ENCODE data around the gene PRPF6.
A peak's percentile ranks its signal among the peaks of the same experiment; 100 is the strongest.
"Not testable (repeated sequence)": the region's sequence is repeated elsewhere in the genome, so short reads cannot be mapped to it uniquely, and the experiment has no call there.

Gene PRPF6

GRCh38 chr20:63974402-63975200, 6.3 kb upstream of the PRPF6 start:
- no peak for DNase-seq

- not testable (repeated sequence) for DNase-seq
Observed at GRCh38 chr20:63976511-63976910, 4.4 kb upstream of the PRPF6 start.

GRCh38 chr20:63976980-63977738, 3.8 kb upstream of the PRPF6 start:
- DNase-seq: no peak

- DNase-seq: peak; percentile 50
Observed at GRCh38 chr20:63977739-63978276, 3.1 kb upstream of the PRPF6 start.

- no peak for DNase-seq
Observed at GRCh38 chr20:63978319-63979228, 2.4 kb upstream of the PRPF6 start.

GRCh38 chr20:63979229-63979556, 1.7 kb upstream of the PRPF6 start:
- no peak for DNase-seq

GRCh38 chr20:63979557-63980316, 1.2 kb upstream of the PRPF6 start, which contains the start of gene SAMD10:
Gene SAMD10, minus strand, starts transcription at chr20:63979642. Its CDS starts 175 bp downstream, at chr20:63979467.
- peak; percentile 58 for DNase-seq

- no peak for DNase-seq
Observed at GRCh38 chr20:63980317-63980805, 571 bp upstream of the PRPF6 start.

- no peak for DNase-seq
Observed at GRCh38 chr20:63982937-63983336, 2.0 kb downstream of the PRPF6 start.

- DNase-seq: no peak
Observed at GRCh38 chr20:64000906-64001305, 20.0 kb downstream of the PRPF6 start.

GRCh38 chr20:64001607-64002011, 20.7 kb downstream of the PRPF6 start:
- no peak for DNase-seq

GRCh38 chr20:64003960-64004725, 23.2 kb downstream of the PRPF6 start:
- no peak for DNase-seq

GRCh38 chr20:64005394-64005793, 24.5 kb downstream of the PRPF6 start:
- no peak for DNase-seq

GRCh38 chr20:64006490-64006889, 25.6 kb downstream of the PRPF6 start:
- DNase-seq: no peak

- DNase-seq: no peak
Observed at GRCh38 chr20:64006902-64007301, 26.0 kb downstream of the PRPF6 start.

- no peak for DNase-seq
Observed at GRCh38 chr20:64009811-64010387, 29.0 kb downstream of the PRPF6 start.

GRCh38 chr20:64010711-64011237, 29.8 kb downstream of the PRPF6 start:
- DNase-seq: no peak

GRCh38 chr20:64011366-64011779, 30.4 kb downstream of the PRPF6 start:
- no peak for DNase-seq

GRCh38 chr20:64012385-64013154, 31.6 kb downstream of the PRPF6 start:
- DNase-seq: not testable (repeated sequence)

- DNase-seq: no peak
Observed at GRCh38 chr20:64015635-64016034, 34.7 kb downstream of the PRPF6 start.
